IPS-NIHi11 (cell line): Measurements from ENCODE around the gene PLA2G4B.

Experiments
- DNase-seq: peaks from one replicate; pipeline ENCODE4 v3.0.0; 2012; ENCODE audit warnings: mixed read lengths, low spot score

Gene PLA2G4B

GRCh38 chr15:41838400-41838897, at the start of gene PLA2G4B:
Gene PLA2G4B, plus strand, starts transcription at chr15:41838847. Its CDS starts 67 bp downstream, at chr15:41838914.
- DNase-seq: peak; percentile 41

GRCh38 chr15:41789236-41789635, 49.4 kb upstream of the PLA2G4B start:
- no peak for DNase-seq

- DNase-seq: no peak
These were observed 49.0 kb upstream of the PLA2G4B start for GRCh38 chr15:41789662-41790061.

DNA sequence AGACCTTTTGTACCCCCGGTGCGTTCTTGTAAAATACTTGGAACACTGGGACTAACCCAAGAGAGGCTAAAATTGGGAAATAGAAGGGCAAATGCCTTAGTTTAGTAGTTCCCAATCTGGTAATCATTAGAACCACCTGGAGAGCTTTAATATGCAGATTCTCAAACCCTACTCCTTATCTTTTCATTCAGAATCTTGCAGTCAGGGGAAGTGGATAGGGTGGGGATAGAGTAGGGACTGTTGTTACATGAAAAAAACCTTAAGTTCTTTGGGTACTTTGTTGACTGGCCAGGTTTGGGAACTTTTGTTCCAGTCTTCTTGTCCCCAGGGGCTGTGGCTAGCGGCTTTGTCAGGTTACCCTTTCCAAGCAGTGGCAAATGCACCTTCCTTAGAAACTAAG, 48.5 kb upstream of the PLA2G4B start:
- DNase-seq: no peak

- DNase-seq: no peak
These were observed 47.7 kb upstream of the PLA2G4B start for GRCh38 chr15:41790756-41791546.

DNA sequence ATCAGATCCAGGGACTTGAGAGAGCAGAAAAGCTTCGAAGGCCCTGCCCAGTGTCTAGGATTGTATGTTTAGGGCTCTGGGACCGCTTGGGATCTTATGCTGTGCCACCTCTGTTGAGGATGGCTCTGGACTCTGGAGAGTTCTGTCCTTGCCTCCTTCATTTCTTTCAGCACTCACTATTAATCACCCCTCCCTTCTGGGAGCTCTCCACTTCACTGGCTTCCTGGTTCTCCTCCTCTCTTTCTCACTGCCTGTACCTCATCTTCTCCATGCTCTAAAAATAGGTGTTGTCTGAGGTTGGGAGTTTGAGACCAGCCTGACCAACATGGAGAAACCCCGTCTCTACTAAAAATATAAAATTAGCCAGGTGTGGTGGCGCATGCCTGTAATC, 47.1 kb upstream of the PLA2G4B start:
- no peak for DNase-seq

GRCh38 chr15:41792000-41792637, 46.5 kb upstream of the PLA2G4B start:
- DNase-seq: no peak

- no peak for DNase-seq
These were observed 44.6 kb upstream of the PLA2G4B start for GRCh38 chr15:41794081-41794480.

GRCh38 chr15:41795996-41796856, 42.4 kb upstream of the PLA2G4B start:
- DNase-seq: no peak

- no peak for DNase-seq
These were observed 41.3 kb upstream of the PLA2G4B start for GRCh38 chr15:41797201-41797944.

DNA sequence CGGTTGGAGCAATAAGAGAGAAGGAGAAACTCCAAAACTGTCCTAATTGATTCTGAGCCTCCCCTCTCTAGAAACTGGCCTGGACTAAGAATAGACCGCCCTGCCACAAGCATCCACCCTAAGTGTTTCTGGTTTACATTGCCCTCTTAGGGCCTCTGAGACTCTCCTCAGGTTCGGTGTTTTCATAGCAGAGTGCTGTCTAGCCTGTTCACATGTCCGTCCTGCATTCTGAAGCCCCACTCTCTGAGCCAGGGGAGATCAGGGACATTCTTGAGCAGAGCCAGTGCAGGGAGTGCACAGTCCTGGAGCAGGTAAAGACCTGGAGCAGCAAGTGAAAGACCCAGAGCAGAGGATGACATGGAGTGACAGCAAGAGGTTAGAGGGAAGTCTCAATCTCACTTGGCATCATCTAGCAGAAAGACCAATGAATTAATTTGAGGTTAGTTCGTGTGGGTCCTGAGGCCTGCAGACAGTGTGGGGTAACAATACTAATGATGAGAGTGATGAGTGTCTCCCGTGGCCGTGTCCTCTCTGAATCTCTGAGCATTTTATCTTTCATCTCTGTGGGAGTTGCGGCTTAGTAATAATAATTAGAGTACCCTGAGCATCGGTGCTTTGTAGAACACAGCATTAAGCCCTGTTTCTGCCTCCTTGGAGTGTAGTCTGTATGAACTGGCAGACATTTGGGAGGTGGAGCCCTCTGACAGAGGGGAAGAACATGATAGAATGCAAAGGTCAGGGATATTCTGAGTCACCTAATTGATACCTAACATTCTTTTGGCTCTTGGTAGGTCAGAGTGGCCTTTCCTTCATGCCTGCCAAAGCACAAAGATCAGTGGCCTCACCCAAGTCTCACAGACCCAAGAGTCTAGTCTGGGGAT, 39.8 kb upstream of the PLA2G4B start:
- DNase-seq: no peak

DNA sequence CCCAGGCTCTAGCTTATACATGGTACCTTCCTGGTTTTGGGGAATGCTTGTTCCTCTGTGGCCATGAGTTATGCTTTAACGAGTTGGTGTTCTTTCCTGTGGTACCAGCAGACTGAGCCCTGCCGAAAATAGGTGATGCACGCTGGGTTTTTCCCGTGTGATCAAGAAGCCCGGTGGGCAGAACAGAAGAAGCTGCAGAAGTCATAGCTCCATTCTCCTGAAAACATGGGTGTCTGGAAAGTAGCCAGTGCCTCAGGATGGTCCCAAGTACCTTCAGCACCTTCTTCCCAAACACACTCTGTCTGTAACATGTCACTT, 39.2 kb upstream of the PLA2G4B start:
- no peak for DNase-seq

GRCh38 chr15:41801185-41801584, 37.5 kb upstream of the PLA2G4B start:
- DNase-seq: no peak

DNA sequence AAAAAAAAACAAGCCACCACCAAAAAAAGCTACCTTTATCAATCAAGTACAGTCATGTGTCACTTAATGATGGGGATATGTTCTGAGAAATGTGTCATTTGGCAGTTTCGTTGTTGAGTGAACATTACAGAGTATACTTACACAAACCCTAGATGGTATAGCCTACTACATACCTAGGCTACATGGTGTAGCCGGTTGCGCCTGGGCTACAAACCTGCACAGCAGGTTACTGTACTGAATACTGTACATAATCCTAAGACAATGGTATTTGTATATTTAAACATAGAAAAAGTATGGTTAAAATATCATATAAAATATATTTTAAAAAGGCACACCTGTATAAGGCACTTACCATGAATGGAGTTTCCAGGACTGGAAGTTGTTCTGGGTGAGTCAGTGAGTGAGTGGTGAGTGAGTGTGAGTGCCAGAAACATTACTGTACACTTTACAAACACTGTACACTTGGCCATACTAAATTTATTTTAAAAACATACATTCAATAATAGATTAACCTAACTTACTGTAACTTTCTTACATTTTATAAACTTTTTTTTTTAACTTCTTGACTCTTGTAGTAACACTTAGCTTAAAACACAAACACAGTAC, 36.7 kb upstream of the PLA2G4B start:
- DNase-seq: no peak

- DNase-seq: no peak
These were observed 34.3 kb upstream of the PLA2G4B start for GRCh38 chr15:41804361-41804760.

GRCh38 chr15:41804916-41805666, 33.6 kb upstream of the PLA2G4B start:
- DNase-seq: no peak

DNA sequence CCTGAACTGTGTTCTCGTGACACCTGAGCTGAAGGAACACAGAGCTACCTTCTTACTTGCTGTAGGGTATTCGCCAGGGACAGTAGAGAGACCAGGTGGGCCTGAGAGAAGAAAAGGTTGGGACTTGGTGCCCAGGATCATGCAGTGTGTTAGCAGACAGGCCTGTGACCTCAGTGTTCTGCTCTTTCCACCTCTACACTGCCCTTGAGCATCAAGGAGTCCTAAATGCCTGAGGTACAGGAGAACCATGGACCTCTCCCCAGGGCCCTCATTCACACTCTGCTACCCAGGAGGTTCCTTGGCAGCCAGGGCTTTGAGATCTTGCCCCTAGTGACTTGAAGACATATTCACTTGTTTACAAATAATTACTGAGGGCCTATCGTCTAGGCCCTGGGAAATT, 32.9 kb upstream of the PLA2G4B start:
- no peak for DNase-seq

DNA sequence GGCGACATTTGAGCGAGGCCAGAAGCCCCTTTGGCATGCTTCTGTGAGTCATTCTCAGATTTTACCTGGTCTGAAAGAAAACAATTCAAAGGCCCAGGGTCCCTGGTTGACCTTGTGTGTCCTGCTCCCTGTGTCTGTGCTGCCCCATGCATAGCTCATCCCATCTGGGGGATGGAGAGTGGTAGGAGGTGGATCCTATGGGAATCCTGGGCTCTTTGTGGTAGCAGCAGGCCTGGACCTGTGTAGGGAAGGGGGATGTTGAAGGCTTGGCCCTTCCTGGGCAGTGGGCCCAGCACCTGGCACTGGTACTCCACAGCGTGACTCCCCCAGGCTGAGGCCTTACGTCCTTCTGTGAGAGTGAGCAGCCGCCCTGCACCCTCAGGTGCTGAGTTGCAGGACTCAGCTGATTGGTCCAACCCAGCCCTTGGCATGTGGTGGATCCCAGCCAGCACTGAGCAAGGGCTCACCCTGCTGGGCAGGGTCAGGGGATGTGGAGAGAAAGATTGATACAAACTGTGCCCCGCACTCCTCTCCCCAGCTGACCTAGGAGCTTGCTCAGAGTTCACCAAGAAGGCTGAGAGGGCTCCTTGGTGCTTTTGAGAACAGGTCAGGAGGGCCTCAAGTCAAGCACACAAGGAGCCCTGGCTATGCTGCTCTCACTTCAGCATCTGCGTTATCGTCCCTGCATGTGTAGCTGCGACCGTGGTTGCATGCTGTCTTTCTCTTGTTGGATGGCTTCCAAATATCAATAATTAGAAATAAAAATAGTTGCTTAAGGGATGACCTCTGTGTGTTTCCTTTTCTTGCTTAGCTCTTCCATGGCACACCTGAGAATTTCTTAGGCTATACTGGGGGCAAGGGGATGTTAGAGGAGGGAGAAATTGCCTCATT, 32.1 kb upstream of the PLA2G4B start:
- DNase-seq: peak; percentile 67

- no peak for DNase-seq
These were observed 29.5 kb upstream of the PLA2G4B start for GRCh38 chr15:41809121-41809520.
